ENCODE data around the gene MTSS2. TPM values are rescaled to one million over a fixed set of nuclear protein-coding genes. Genes with fewer than 3 reads are reported as not detected.
A peak's percentile ranks its signal among the peaks of the same experiment; 100 is the strongest.

MTSS2 gene
- polyA plus RNA-seq, 4 donors: 41.6 to 48.8 (median 45.2) TPM

GRCh38 chr16:70715055-70715858, 29.4 kb upstream of the MTSS2 start:
- DNase-seq (ENCODE audit: low read depth in 4 of 4, low spot score in 3 of 4): peak in 2 of 4 donors; percentile 82 to 88

- no peak for DNase-seq (ENCODE audit: low read depth in 4 of 4, low spot score in 3 of 4)
These were observed 28.8 kb upstream of the MTSS2 start for GRCh38 chr16:70714581-70715054.

GRCh38 chr16:70713824-70714223, 28.0 kb upstream of the MTSS2 start:
- no peak for DNase-seq (ENCODE audit: low read depth in 4 of 4, low spot score in 3 of 4)

- DNase-seq (ENCODE audit: low read depth in 4 of 4, low spot score in 3 of 4): no peak
These were observed 27.5 kb upstream of the MTSS2 start for GRCh38 chr16:70713342-70713741.

GRCh38 chr16:70712942-70713341, 27.1 kb upstream of the MTSS2 start:
- no peak for DNase-seq (ENCODE audit: low read depth in 4 of 4, low spot score in 3 of 4)

- DNase-seq (ENCODE audit: low read depth in 4 of 4, low spot score in 3 of 4): no peak
These were observed 26.5 kb upstream of the MTSS2 start for GRCh38 chr16:70712359-70712758.

GRCh38 chr16:70711211-70712031, 25.6 kb upstream of the MTSS2 start:
- no peak for DNase-seq (ENCODE audit: low read depth in 4 of 4, low spot score in 3 of 4)

- DNase-seq (ENCODE audit: low read depth in 4 of 4, low spot score in 3 of 4): no peak
These were observed 24.8 kb upstream of the MTSS2 start for GRCh38 chr16:70710422-70711210.

- no peak for DNase-seq (ENCODE audit: low read depth in 4 of 4, low spot score in 3 of 4)
These were observed 24.1 kb upstream of the MTSS2 start for GRCh38 chr16:70709942-70710341.

GRCh38 chr16:70709457-70709856, 23.6 kb upstream of the MTSS2 start:
- no peak for DNase-seq (ENCODE audit: low read depth in 4 of 4, low spot score in 3 of 4)

GRCh38 chr16:70708366-70709246, 22.8 kb upstream of the MTSS2 start:
- DNase-seq (ENCODE audit: low read depth in 4 of 4, low spot score in 3 of 4): no peak

- DNase-seq (ENCODE audit: low read depth in 4 of 4, low spot score in 3 of 4): no peak
These were observed 21.2 kb upstream of the MTSS2 start for GRCh38 chr16:70706948-70707465.

GRCh38 chr16:70705056-70705455, 19.2 kb upstream of the MTSS2 start:
- DNase-seq (ENCODE audit: low read depth in 4 of 4, low spot score in 3 of 4): no peak

- DNase-seq (ENCODE audit: low read depth in 4 of 4, low spot score in 3 of 4): no peak
These were observed 18.7 kb upstream of the MTSS2 start for GRCh38 chr16:70704586-70704985.

- no peak for DNase-seq (ENCODE audit: low read depth in 4 of 4, low spot score in 3 of 4)
These were observed 18.1 kb upstream of the MTSS2 start for GRCh38 chr16:70703835-70704381.

- DNase-seq (ENCODE audit: low read depth in 4 of 4, low spot score in 3 of 4): no peak
These were observed 17.4 kb upstream of the MTSS2 start for GRCh38 chr16:70703041-70703834.

GRCh38 chr16:70702624-70703023, 16.8 kb upstream of the MTSS2 start:
- DNase-seq (ENCODE audit: low read depth in 4 of 4, low spot score in 3 of 4): no peak

- DNase-seq (ENCODE audit: low read depth in 4 of 4, low spot score in 3 of 4): no peak
These were observed 16.1 kb upstream of the MTSS2 start for GRCh38 chr16:70701998-70702397.

GRCh38 chr16:70701596-70701995, 15.7 kb upstream of the MTSS2 start:
- DNase-seq (ENCODE audit: low read depth in 4 of 4, low spot score in 3 of 4): no peak

Measured in left renal pelvis (tissue), 4 donors.